ENCODE measurements around the gene RELB.

The RELB gene

GRCh38 chr19:44973982-44974735, 27.1 kb upstream of the RELB start:
- Histone ChIP-seq H3K27ac (ENCODE audit: low read depth, low read length) (no peak overlapping the region), H3F3A (ENCODE audit: insufficient read depth) (no peaks in the 10 kb centered on the region), H3K36me3 (ENCODE audit: low read length) (peaks cover 13% of the 10 kb centered on the region; the same call in 1 of the 2 replicates)

GRCh38 chr19:44974857-44975256, 26.4 kb upstream of the RELB start:
- H3K4me2 ChIP-seq (ENCODE audit: low read depth, low read length, poor library complexity, severe bottlenecking) = no peak overlapping the region
- TF ChIP-seq, protein P1, sequence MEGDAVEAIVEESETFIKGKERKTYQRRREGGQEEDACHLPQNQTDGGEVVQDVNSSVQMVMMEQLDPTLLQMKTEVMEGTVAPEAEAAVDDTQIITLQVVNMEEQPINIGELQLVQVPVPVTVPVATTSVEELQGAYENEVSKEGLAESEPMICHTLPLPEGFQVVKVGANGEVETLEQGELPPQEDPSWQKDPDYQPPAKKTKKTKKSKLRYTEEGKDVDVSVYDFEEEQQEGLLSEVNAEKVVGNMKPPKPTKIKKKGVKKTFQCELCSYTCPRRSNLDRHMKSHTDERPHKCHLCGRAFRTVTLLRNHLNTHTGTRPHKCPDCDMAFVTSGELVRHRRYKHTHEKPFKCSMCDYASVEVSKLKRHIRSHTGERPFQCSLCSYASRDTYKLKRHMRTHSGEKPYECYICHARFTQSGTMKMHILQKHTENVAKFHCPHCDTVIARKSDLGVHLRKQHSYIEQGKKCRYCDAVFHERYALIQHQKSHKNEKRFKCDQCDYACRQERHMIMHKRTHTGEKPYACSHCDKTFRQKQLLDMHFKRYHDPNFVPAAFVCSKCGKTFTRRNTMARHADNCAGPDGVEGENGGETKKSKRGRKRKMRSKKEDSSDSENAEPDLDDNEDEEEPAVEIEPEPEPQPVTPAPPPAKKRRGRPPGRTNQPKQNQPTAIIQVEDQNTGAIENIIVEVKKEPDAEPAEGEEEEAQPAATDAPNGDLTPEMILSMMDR (IDR thresholded peaks at IDR 0.05; ENCODE audit: insufficient read depth, low read length, poor library complexity, severe bottlenecking) = no peak
- no peak for TF ChIP-seq EZH2phosphoT487 (conservative IDR thresholded peaks at IDR 0.05; ENCODE audit: low read length)
- H3K4me3 ChIP-seq (ENCODE audit: insufficient read depth, low read length, poor library complexity, severe bottlenecking) = no peak overlapping the region
- H3K9me2 ChIP-seq (replicated peaks; ENCODE audit: insufficient read depth, low read length) = no peaks in the 10 kb centered on the region
- no peaks in the 10 kb centered on the region for H3K27me3 ChIP-seq (ENCODE audit: low read length)
- H3K79me2 ChIP-seq (ENCODE audit: insufficient read depth, low read length) = peaks cover 9% of the 10 kb centered on the region; the same call in 1 of the 2 replicates
- no peaks in the 10 kb centered on the region for H4K20me1 ChIP-seq (ENCODE audit: low read depth, low read length)
- peaks cover 13% of the 10 kb centered on the region; the same call in 1 of the 2 replicates for H3K36me3 ChIP-seq (ENCODE audit: low read length)
- no peak overlapping the region for H3K27ac ChIP-seq (ENCODE audit: low read depth, low read length)
- no peak overlapping the region for H2AFZ ChIP-seq (ENCODE audit: low read depth, low read length, severe bottlenecking)
- no peak overlapping the region for H3K9ac ChIP-seq (ENCODE audit: low read length)
- no peaks in the 10 kb centered on the region for H3K9me3 ChIP-seq (ENCODE audit: insufficient read depth, low read length)
- no peaks in the 10 kb centered on the region for H3F3A ChIP-seq (ENCODE audit: insufficient read depth)

More at GRCh38 chr19:44973982-44974735, 27.1 kb upstream of the RELB start:
- no peak overlapping the region for H3K4me2 ChIP-seq (ENCODE audit: low read depth, low read length, poor library complexity, severe bottlenecking)
- no peaks in the 10 kb centered on the region for H3K27me3 ChIP-seq (ENCODE audit: low read length)
- H3K9me3 ChIP-seq (ENCODE audit: insufficient read depth, low read length) = no peaks in the 10 kb centered on the region
- H3K4me3 ChIP-seq (ENCODE audit: insufficient read depth, low read length, poor library complexity, severe bottlenecking) = no peak overlapping the region
- no peaks in the 10 kb centered on the region for H3K9me2 ChIP-seq (replicated peaks; ENCODE audit: insufficient read depth, low read length)
- no peaks in the 10 kb centered on the region for H4K20me1 ChIP-seq (ENCODE audit: low read depth, low read length)
- H2AFZ ChIP-seq (ENCODE audit: low read depth, low read length, severe bottlenecking) = no peak overlapping the region
- peaks cover 14% of the 10 kb centered on the region; the same call in 1 of the 2 replicates for H3K79me2 ChIP-seq (ENCODE audit: insufficient read depth, low read length)
- TF ChIP-seq EZH2phosphoT487 (conservative IDR thresholded peaks at IDR 0.05; ENCODE audit: low read length) = no peak
- TF ChIP-seq, protein P1 (IDR thresholded peaks at IDR 0.05; ENCODE audit: insufficient read depth, low read length, poor library complexity, severe bottlenecking) = no peak
- H3K9ac ChIP-seq (ENCODE audit: low read length) = no peak overlapping the region

- Histone ChIP-seq H2AFZ (ENCODE audit: low read depth, low read length, severe bottlenecking) (no peak overlapping the region), H3K9me2 (replicated peaks; ENCODE audit: insufficient read depth, low read length) (no peaks in the 10 kb centered on the region), H3F3A (ENCODE audit: insufficient read depth) (no peaks in the 10 kb centered on the region), H3K79me2 (ENCODE audit: insufficient read depth, low read length) (0 out of 2 replicates have a peak, but pooled peaks cover 4% of the 10 kb centered on the region), H3K9me3 (ENCODE audit: insufficient read depth, low read length) (no peaks in the 10 kb centered on the region), H3K9ac (ENCODE audit: low read length) (no peak overlapping the region), H4K20me1 (ENCODE audit: low read depth, low read length) (no peaks in the 10 kb centered on the region), H3K36me3 (ENCODE audit: low read length) (peaks cover 13% of the 10 kb centered on the region; the same call in 1 of the 2 replicates), H3K4me3 (ENCODE audit: insufficient read depth, low read length, poor library complexity, severe bottlenecking) (no peak overlapping the region), H3K4me2 (ENCODE audit: low read depth, low read length, poor library complexity, severe bottlenecking) (no peak overlapping the region), H3K27me3 (ENCODE audit: low read length) (no peaks in the 10 kb centered on the region), H3K27ac (ENCODE audit: low read depth, low read length) (no peak overlapping the region)
- no peak for TF ChIP-seq EZH2phosphoT487 (conservative IDR thresholded peaks at IDR 0.05; ENCODE audit: low read length)
- TF ChIP-seq, protein P1 (IDR thresholded peaks at IDR 0.05; ENCODE audit: insufficient read depth, low read length, poor library complexity, severe bottlenecking) = no peak
Measured at GRCh38 chr19:44975444-44975843, 25.8 kb upstream of the RELB start.
